Measurements from ENCODE around the gene ITGA1. TPM values are rescaled to one million over a fixed set of nuclear protein-coding genes. Genes with fewer than 3 reads are reported as not detected.

ITGA1 gene
- total RNA-seq, 4 donors from 2014 or later: 21.2 to 49.5 (median 43.1) TPM

DNA sequence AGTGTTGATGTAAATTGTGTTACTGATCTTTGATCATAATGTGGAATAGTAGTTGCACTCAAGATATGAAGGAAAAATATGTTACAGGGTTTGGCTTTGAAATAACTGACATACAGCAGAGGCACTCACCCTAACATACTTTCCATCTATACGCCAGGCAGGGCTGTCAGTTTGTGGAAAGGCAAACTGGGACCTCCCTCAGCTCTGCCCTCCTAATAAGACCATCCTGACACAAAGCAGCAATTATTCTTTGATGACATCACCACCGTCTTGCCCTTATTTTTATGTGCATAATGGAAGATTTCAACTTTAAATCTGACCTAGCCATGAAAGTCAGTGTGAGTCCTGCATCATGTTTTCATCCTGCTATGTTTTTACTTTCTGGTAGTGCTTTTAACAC is 42.9 kb downstream of the ITGA1 start:
- no peaks in the 10 kb centered on the region for H3K36me3 ChIP-seq
- H3K27ac ChIP-seq: no peak overlapping the region
- H3K9me3 ChIP-seq: no peaks in the 10 kb centered on the region
- TF ChIP-seq POLR2A (IDR thresholded peaks at IDR 0.05): no peak
- TF ChIP-seq, protein P1, sequence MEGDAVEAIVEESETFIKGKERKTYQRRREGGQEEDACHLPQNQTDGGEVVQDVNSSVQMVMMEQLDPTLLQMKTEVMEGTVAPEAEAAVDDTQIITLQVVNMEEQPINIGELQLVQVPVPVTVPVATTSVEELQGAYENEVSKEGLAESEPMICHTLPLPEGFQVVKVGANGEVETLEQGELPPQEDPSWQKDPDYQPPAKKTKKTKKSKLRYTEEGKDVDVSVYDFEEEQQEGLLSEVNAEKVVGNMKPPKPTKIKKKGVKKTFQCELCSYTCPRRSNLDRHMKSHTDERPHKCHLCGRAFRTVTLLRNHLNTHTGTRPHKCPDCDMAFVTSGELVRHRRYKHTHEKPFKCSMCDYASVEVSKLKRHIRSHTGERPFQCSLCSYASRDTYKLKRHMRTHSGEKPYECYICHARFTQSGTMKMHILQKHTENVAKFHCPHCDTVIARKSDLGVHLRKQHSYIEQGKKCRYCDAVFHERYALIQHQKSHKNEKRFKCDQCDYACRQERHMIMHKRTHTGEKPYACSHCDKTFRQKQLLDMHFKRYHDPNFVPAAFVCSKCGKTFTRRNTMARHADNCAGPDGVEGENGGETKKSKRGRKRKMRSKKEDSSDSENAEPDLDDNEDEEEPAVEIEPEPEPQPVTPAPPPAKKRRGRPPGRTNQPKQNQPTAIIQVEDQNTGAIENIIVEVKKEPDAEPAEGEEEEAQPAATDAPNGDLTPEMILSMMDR (IDR thresholded peaks at IDR 0.05): no peak
- no peaks in the 10 kb centered on the region for H3K27me3 ChIP-seq
- H3K4me1 ChIP-seq: no peaks in the 10 kb centered on the region
- no peak overlapping the region for H3K4me3 ChIP-seq
- no peak for DNase-seq

DNA sequence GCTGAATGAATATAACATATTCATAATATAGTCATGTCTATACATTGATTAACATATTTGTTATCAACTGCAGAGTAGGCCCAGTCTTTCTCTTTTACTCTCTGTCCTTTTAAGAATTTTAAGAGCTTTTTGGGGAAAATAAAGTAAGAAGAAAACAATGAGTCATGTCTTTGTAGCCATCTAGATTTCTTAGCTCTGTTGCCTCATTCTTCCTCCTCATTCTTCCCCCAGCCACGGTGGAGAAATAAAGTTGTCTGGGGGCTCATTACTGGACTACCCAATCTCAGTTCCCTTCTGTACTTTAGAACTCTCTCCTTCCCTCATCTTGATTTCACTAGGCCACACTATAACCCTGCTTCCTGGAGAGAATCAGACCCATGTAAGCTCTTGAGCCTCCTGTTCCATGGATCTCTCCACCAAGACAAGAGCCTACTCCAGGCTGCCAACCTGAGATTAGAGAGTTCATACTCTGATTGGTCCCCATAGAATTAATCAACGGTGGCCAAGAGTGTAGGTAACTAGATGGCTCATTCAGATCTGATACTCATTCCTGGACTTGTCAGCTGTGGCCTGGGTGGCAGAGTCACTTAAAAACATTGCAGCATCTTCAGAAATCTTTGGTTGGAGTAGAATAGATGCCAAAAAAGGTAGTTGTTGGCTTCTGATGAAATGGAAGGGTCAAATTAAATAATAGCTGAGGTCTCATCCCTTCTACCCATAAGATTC is 44.2 kb downstream of the ITGA1 start:
- Histone ChIP-seq H3K4me1 (no peaks in the 10 kb centered on the region), H3K4me3 (no peak overlapping the region), H3K27me3 (no peaks in the 10 kb centered on the region), H3K36me3 (no peaks in the 10 kb centered on the region), H3K27ac (no peak overlapping the region), H3K9me3 (no peaks in the 10 kb centered on the region)
- no peak for TF ChIP-seq POLR2A (IDR thresholded peaks at IDR 0.05)
- TF ChIP-seq, protein P1 (IDR thresholded peaks at IDR 0.05): no peak
- DNase-seq: no peak

DNA sequence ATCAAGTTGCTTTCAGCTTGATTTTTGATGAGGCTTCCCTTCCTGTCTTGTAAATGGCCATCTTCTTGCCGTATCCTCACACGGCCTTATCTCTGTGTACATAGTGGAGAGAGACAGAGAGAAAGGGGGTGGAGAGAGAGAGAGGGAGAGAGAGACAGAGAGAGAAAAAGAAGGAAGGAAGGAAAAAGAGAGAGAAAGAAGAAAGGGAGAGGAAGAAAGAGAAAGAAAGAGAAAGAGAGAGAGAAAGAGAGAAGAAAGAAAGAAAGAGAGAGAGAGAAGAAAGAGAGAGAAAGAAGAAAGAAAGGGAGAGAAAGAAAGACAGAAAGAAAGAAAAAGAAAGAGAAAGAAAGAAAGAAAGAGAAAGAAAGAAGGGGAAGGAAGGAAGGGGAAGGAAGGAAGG is 46.6 kb downstream of the ITGA1 start:
- Histone ChIP-seq H3K4me1 (no peaks in the 10 kb centered on the region), H3K9me3 (no peaks in the 10 kb centered on the region), H3K36me3 (no peaks in the 10 kb centered on the region), H3K4me3 (no peak overlapping the region), H3K27me3 (no peaks in the 10 kb centered on the region), H3K27ac (no peak overlapping the region)
- no peak for TF ChIP-seq POLR2A (IDR thresholded peaks at IDR 0.05)
- TF ChIP-seq, protein P1 (IDR thresholded peaks at IDR 0.05): no peak
- DNase-seq: no peak

DNA sequence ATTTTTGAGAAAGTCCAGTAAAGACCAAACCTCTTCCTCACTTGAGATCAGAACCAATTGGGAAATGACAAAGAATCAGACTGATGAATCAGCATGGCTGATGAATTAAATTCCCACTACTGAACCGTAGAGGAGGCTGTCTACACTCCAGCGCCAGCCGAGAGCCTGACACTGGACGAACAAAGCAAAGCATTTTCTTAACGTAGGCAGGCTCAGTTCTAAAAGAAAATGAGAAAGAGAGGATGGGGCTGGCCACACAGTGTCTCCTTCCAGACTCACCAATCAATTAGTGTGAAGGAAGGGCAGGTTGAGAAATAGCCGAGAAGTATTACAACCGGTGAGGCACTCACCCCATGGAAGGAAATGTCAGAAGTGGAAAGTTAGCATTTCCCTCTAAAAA is 49.4 kb downstream of the ITGA1 start:
- no peak for TF ChIP-seq POLR2A (IDR thresholded peaks at IDR 0.05)
- TF ChIP-seq, protein P1 (IDR thresholded peaks at IDR 0.05): no peak
- H3K27me3 ChIP-seq: no peaks in the 10 kb centered on the region
- no peaks in the 10 kb centered on the region for H3K36me3 ChIP-seq
- no peaks in the 10 kb centered on the region for H3K9me3 ChIP-seq
- no peak for DNase-seq
- H3K4me3 ChIP-seq: no peak overlapping the region
- no peaks in the 10 kb centered on the region for H3K4me1 ChIP-seq
- peak overlapping the region in 3 of 4 donors; percentile 1 to 71 (median 14) for H3K27ac ChIP-seq

DNA sequence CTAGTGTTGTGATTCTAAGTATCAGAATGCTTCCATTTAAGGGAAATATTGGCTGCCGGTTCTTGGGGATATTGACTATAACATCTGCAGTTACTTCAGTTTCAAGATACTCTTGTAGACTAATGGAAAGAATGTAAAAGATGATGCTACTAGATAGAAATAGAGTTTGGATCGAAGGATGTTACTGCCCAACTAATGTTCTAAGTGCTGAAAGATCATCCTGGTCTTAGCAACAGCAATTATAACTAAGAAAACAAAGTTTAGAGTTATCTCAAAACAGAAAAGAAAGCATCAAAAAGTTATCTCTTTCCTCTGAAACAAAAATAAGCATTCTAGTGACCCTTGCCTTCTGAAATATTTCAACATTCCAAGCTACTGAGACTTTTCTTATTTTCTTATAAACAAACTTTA is 49.9 kb downstream of the ITGA1 start:
- Histone ChIP-seq H3K4me1 (no peaks in the 10 kb centered on the region), H3K27me3 (no peaks in the 10 kb centered on the region), H3K27ac (peak overlapping the region in 3 of 4 donors; percentile 1 to 71 (median 12)), H3K4me3 (no peak overlapping the region), H3K36me3 (no peaks in the 10 kb centered on the region), H3K9me3 (no peaks in the 10 kb centered on the region)
- no peak for DNase-seq
- no peak for TF ChIP-seq POLR2A (IDR thresholded peaks at IDR 0.05)
- TF ChIP-seq, protein P1 (IDR thresholded peaks at IDR 0.05): no peak
